Left ventricle myocardium superior (tissue), 1 donor: ENCODE data around the gene HSD17B14. TPM values are rescaled to one million over a fixed set of nuclear protein-coding genes. Genes with fewer than 3 reads are reported as not detected.
"Not testable (repeated sequence)": the region's sequence is repeated elsewhere in the genome, so short reads cannot be mapped to it uniquely, and the experiment has no call there.

ENCODE experiments used
- ATAC-seq: fragments of 200-7000 bp; cut with Tn5 transposase; one replicate; pipeline ENCODE4 v1.9.1; 2020; ENCODE audit warnings: mild to moderate bottlenecking, moderate library complexity
- DNase-seq: peaks from one replicate; pipeline ENCODE4 v3.0.0-alpha.2; 2020
- intact Hi-C: fragments of 100-400 bp; cut with micrococcal nuclease; formaldehyde crosslinking; loops from one replicate; pipeline ENCODE4 v1.11.0; 2022
- total RNA-seq: library from RNA; stranded (reverse); fragmentation: NEBNext Ultra II Directional; extraction: Animal tissue kit (Norgen Biotek cat#: 25700); gene quantifications from one replicate; pipeline ENCODE4 v1.2.1, GENCODE V29; 2021
- donor health status: DM: no; HTN: yes; CAD: no; lungs with severe emphysema.

Gene HSD17B14
- total RNA-seq, 1 donor from 2014 or later: 1.2 TPM

DNA sequence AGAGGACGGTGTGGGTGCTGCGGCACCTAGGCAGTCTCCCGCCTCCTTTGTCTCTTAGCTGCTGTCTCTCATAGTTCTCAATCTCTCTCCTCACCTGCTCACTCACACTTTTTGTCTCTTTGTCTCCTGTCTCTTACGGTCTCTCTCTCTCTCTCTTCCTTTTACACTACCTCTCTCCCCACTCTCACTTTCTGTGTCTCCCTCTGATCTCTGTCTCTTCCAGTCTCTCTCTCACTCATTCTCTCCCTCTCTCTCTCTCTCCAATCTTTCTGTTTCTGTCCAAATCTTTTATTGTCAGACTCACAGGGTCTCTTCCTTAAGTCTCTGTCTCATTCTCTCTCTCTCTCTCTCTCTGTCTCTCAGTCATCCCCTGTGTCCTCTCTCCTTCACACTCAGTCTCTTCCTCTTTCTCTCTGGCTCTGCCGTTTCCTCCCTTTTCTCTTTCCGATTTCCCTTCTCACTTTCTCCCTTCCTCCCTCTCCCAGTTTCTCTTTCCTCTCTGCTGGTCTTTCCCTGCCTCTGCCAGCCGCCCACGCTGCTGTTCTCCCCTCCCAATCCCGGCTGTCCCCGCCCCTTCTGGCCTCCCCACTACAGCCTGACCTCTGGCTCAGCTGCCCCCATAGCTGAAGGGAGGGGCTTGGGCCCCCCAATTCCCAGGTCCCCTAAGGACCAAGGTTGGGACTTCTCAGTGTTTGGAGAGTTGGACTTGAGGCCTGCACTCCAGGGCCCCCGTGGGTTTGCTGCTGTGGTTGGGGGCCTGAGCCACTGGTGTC, 32.0 kb upstream of the HSD17B14 start, which contains the start of gene PLEKHA4:
Gene PLEKHA4 (minus strand): TSS at position 504 of the 773 bp plus-strand sequence. CDS start 997 bp downstream, outside the sequence.
- ATAC-seq (peak; percentile 39), DNase-seq (peak; percentile 89)
- intact Hi-C loops: no loop called here

DNA sequence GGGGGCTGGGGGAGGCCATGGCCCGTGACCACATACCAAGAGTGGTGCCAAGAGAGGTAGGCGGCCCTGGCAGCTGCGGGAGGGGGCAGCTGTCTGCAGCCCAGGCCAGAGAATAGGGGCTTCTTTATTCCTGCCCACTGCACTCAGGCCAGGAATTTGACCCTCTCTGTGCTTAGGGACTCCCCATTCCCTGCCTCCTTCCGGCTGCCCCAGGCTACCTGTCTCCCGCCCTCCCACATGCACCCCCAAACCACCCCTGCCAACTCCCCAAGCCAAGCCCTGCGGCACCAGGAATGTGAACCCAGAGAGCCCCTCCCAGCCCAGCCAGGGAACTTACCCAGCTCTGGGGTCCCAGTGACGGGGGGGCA, 31.4 kb upstream of the HSD17B14 start:
- ATAC-seq (no peak), DNase-seq (no peak)
- intact Hi-C loops: no loop called here

GRCh38 chr19:48867123-48867745, 30.9 kb upstream of the HSD17B14 start:
- DNase-seq (no peak), ATAC-seq (no peak)
- intact Hi-C loops: no loop called here

DNA sequence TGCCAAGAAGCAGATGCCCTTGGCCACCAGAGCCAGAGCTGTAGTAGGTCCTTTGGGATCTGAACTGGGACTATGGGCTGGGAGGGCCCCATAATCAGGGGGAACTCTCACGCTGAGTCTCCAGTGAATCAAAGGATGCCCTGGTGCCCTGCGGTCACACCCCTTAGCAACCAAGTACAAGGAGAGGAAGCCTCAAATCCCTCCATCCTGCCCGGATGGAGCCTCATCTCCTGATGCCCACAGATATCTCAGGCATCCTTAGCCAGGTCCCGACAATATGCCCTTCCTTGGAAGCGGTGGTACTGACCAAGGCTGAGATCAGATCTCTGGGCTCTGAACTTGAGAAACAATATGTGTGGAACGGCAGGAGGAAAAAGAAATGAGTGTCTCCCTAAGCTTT, 30.4 kb upstream of the HSD17B14 start:
- intact Hi-C loops: no loop called here
- ATAC-seq: no peak
- no peak for DNase-seq

- ATAC-seq: no peak
- DNase-seq: no peak
- intact Hi-C loops: no loop called here
Measured at GRCh38 chr19:48862827-48863226, 26.5 kb upstream of the HSD17B14 start.

GRCh38 chr19:48861313-48861712, 25.0 kb upstream of the HSD17B14 start:
- DNase-seq (no peak), ATAC-seq (no peak)
- intact Hi-C loops: no loop called here

GRCh38 chr19:48859711-48860572, 23.7 kb upstream of the HSD17B14 start:
- intact Hi-C loops: no loop called here
- DNase-seq: no peak
- peak; percentile 45 for ATAC-seq

- peak; percentile 53 for DNase-seq
- intact Hi-C loops: no loop called here
- ATAC-seq: peak; percentile 57
Measured at GRCh38 chr19:48858984-48859710, 22.9 kb upstream of the HSD17B14 start.

GRCh38 chr19:48856921-48857320, 20.6 kb upstream of the HSD17B14 start:
- intact Hi-C loops: no loop called here
- ATAC-seq: no peak
- DNase-seq: no peak

DNA sequence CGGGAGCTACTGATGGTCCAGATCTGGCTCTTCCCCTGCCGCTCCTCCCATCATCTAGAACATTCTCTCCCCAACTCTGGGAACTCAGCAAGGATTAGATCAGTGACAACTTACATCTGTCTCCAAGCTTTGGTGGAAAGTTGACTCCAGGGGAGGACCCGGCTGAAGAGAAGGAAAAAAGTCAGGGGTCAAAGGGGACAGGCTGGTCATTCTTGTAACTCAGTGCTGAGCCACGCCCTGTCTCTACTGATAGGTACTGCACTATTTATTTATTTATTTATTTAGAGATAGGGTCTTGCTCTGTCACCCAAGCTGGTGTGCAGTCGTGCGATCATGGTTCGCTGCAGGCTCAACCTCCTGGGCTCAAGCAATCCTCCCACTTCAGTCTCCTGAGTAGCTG, 17.8 kb upstream of the HSD17B14 start:
- intact Hi-C loops: no loop called here
- ATAC-seq: no peak

GRCh38 chr19:48853483-48853882, 17.2 kb upstream of the HSD17B14 start:
- ATAC-seq: no peak
- DNase-seq: no peak
- intact Hi-C loops: no loop called here

More for the DNA sequence above, 17.8 kb upstream of the HSD17B14 start:
- DNase-seq: no peak

DNA sequence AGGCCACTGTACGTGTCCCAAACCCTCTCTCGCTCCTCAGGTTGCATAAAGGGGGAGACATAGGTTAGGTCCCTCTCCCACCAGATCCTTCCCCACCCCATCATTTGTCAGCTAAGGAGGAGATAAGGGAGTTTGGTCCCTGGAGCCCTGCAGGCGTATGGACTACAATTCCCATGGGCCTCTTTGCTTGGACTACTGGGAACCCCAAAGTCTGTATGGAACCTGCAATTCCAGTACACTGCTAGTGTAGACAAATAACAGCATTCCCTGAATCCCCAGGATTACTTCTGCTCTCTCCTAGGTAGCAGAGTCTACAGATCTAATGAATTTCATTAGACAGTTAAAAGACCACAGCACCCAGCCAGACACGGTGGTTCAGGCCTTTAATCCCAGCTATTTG, 16.0 kb upstream of the HSD17B14 start:
- ATAC-seq (no peak), DNase-seq (no peak)
- intact Hi-C loops: no loop called here

DNA sequence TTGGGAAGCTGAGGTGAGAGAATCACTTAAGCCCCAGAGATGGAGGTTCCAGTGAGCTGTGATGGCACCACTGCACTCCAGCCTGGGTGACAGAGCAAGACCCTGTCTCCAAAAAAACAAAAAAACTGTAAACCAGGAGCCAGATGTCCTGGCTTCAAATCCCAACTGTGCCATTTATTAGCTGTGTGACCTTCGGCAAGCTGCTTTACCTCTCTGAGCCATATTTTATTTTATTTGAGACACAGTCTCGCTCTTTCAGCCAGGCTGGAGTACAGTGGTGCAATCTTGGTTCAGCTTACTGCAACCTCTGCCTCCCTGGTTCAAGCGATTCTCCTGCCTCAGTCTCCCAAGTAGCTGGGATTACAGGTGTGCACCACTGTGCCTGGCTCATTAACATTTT, 10.4 kb upstream of the HSD17B14 start:
- intact Hi-C loops, DNase-seq, ATAC-seq: not testable (repeated sequence)

GRCh38 chr19:48845384-48845783, 9.1 kb upstream of the HSD17B14 start:
- no peak for ATAC-seq
- DNase-seq: no peak
- intact Hi-C loops: no loop called here

GRCh38 chr19:48844472-48844871, 8.2 kb upstream of the HSD17B14 start:
- DNase-seq (no peak), ATAC-seq (no peak)
- intact Hi-C loops: loop anchor here (5.0 kb wide), 1 partner anchor 57 kb away; no protein-coding TSS in a partner anchor

DNA sequence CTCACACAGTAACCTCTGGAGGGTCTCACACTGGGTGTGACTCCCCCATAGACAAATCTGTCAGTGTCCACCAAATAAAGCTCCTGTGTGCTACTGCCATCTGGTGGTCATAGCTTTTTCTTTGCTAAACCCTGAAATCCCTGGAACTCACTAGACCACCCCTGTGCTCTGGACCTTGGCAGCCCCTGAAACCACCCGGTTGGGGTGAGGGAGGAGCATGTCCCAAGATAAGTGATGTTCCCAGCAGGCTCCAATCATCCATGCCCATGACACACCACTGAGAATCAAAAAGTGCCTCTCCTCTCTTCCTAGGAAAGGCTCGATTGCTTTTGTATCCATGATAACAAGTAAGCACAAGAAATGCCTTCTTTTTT, 6.5 kb upstream of the HSD17B14 start:
- intact Hi-C loops: loop anchor here (5.0 kb wide), 1 partner anchor 55 kb away; no protein-coding TSS in a partner anchor
- ATAC-seq (peak; percentile 57), DNase-seq (no peak)

- intact Hi-C loops: loop anchor here (5.0 kb wide), 1 partner anchor 54 kb away; no protein-coding TSS in a partner anchor
- ATAC-seq (no peak), DNase-seq (no peak)
Measured at GRCh38 chr19:48841571-48841970, 5.3 kb upstream of the HSD17B14 start.

DNA sequence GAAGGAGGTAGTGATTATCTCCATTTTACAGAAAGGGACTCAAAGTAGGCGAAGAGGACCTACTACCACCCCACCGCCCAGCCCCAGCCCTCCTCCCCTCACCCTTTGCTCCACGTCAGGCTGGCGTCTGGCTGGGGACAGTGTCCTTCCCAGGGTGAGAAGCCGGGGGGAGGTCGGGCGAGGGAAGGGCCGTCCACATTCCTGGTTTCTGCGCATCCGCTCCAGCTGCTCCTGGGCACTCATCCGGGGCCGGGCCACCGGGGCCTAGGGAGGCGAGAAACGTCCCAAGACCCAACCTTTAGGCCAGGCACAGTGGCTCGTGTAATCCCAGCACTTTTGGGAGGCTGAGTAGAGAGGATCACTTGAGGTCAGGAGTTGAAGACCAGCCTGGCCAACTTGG, 4.8 kb upstream of the HSD17B14 start:
- intact Hi-C loops: loop anchor here (5.0 kb wide), 1 partner anchor 54 kb away; no protein-coding TSS in a partner anchor
- DNase-seq: no peak
- no peak for ATAC-seq

DNA sequence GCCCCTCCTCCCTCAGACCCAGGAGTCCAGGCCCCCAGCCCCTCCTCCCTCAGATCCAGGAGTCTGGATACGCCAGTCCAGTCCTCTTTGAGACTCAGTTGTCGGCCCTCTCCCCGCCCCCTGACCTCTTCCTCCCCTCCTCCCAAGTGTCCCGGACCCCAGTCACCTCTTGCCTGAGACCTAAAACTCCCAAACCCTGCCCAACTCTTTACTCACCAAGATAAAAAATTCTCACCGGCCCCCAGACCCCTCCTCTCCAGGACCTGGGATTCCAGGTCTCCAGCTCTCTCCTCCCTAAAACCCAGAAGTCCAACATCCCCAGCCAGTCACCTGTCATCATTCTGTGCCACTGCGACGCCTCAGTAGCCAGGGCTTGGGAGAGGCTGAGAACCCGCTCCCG, 1.4 kb upstream of the HSD17B14 start:
- ATAC-seq: no peak
- intact Hi-C loops: no loop called here
- no peak for DNase-seq
